Stimulated activated CD4-positive, alpha-beta T cell treated with anti-CD3 and anti-CD28 coated beads, Interleukin-2, amount 100 ng/mL, for 4 hours (primary cell): ENCODE data around the gene NKD1.

Experiments
- DNase-seq: peaks from one replicate; pipeline ENCODE4 v3.0.0-alpha.2; 2020; ENCODE audit warnings: low read depth

Gene NKD1

DNA sequence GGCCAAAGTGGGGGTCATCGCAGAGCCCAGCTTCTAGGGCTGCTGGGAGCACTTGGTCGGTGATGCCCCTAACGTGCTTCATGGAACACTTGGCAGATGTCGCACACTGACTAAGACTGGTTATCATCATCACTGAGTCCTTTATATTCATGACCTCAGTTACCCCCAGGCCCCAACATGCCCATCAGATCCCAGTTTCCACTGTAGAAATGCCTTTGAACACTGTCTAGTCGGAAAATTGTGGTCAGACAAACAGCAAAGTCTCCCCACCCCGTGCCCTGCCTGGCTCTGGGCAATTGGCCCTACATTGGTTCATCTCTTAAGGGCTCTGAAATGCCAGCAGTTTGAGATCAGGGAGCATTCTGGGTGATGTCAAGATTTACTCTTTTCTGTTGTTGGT, 51.3 kb downstream of the NKD1 start:
- DNase-seq, result no peak

DNA sequence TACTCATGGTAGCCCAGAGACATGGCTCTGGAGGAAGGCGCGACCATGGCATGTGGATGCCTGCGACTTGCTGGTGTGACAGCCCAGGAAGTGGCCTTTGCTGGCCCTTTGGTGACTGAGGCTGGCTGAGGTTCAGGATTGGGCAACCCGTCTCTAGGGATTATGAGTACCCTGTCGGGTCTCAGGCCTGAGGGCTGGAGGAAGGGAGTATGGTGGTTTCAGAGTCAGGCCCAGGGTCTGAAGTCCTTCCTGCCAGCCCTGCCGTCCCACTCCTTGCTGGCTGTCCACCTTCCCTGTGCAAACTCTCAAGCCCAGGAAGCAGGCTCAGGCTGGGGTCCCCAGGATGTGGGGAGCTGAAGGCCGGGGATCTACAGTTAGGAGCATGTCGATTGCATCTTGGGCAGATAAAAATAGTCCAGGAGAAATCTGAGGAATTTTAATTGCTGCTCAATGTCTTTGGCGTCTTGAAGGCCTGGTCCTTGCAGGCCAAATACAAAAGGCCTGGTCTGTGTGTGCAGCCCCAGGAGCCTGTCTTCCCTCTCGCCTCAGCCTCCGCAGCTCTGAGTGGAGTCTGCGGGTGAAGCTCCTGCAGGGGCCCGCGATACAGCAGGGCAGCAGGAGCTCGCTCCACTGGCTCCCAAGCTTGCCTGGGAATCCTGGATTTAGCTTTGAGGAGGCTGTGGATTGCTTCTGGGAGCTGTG, 52.5 kb downstream of the NKD1 start:
- DNase-seq, result no peak

DNA sequence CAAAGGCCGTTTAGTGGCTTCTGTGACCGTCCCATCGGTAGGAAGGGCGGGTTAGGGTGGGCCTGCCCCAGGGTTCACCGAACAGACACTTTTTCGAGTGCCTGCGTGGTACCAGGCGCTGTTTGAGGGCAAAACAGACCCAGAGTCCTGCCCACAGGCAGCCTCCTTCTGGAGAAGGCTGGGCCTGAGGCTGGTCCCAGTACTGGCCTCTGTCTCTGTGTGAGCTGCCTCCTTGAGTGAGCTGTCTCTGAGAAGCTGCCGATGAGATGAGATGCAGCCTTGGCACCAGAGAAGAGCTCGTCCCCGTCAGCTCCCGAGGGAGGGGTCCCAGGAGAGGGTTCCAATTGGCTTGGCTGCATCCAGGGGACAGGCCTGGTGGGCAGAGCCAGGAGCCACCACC, 53.1 kb downstream of the NKD1 start:
- no peak for DNase-seq

GRCh38 chr16:50602126-50602525, 53.9 kb downstream of the NKD1 start:
- DNase-seq, result no peak

- no peak for DNase-seq
Measured at GRCh38 chr16:50602531-50603205, 54.5 kb downstream of the NKD1 start.

DNA sequence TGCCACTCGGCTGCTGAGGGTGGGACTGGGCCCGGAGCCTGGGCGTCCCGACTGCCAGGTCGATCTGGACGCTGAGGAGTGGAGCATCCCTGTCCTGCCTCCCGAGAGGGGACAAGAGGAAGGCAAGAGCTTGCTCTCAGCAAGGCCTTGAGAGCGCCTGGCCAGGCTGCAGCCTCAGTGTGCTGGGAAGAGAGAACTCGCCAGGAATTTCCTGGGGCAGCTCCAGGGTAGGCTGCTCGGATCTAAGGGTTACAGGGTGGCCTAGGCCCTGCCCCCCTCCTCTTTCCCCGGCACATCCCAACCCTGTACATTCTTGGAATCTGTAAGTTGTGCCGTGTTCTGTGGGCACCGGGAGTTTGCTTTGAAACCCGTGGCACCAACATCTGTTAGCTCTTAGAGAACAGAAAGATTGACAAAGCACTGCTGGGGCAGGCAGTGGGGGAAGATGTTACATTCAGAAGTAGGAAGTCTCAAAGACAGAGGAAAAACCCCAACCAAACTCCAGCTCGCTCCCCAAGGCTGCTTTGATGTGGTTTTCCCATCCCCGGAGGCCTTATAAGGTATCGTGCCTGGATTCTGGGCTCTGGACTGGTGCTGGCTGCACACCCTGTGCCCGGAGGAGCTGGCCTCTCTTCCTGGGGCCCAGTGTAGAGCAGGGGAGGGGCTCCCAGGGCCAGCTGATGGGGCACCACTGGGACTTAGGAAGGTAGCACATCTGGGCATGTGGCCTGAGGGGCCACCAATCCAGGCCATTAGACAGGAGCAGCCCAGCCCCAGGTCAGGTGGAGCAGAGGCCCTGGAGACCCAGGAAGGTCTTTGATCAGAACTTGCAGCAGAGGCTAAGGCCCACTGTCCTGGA, 55.2 kb downstream of the NKD1 start:
- DNase-seq, result no peak

GRCh38 chr16:50604065-50604418, 55.8 kb downstream of the NKD1 start:
- DNase-seq, result no peak

DNA sequence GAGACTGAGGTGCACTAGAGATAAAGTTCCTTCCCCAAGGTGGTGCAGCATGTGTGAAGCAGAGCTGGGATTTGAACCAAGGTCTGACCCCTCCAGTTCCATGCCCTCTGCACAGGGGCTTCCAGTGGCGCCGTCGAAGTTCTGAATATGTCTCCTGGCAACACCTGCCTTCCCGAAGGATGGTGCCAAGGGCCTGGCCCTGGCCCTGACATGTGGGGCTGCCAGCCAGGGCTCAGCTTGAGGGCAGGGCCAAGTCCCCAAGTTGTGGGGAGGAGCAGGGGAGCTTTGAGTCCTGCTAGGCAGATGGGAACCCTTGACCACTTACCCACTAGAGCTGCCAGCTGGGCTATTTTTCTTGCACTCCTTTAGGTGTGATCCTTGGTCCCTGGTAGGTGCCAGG, 56.4 kb downstream of the NKD1 start:
- no peak for DNase-seq

DNA sequence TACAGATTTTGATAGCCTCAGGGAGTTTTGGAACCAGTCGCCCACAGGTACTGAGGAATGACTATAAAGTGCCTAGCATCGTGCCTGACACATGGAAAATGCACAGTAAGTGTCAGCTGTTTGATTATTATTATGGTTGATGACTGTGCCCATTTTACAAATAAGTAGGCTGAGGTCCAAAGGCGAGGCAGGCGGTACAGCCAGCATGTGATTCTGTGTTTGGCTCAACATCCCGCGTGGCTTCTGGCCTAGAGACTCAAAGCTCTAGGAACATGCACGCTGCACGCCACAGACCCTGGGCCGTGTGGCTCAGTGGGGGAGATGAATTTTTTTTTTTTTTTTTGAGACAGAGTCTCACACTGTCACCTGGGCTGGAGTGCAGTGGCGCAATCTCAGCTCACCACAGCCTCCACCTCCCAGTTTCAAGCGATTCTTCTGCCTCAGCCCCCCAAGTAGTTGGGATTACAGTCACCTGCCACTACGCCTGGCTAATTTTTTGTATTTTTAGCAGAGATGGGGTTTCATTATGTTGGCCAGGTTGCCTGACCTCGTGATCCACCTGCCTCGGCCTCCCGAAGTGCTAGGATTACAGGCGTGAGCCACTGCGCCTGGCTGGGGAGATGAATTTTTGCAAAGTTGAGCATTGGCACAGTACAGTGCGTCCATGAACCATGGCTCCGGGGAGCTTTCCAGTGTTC, 57.7 kb downstream of the NKD1 start:
- no peak for DNase-seq

GRCh38 chr16:50606431-50607050, 58.3 kb downstream of the NKD1 start:
- no peak for DNase-seq

DNA sequence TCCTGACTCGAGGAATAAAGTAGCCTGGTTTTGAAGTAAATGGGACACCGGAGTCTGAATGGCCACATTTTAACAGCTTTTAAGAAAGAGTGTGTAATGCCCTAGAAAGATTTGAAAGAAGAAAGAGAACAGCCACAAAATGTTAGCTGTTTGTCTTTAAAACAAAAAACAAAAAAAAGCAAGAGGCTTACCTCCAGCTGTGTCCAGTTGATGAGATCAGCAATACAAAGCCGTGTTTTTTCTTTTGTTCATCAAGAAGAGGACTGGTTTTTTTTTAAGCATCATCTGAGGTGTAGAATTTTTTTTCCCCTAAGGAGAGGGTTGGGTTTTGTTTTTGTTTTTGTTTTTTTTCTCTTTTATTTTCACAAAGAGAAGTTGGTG, 58.8 kb downstream of the NKD1 start:
- no peak for DNase-seq

- DNase-seq, result no peak
Measured at GRCh38 chr16:50607447-50607846, 59.3 kb downstream of the NKD1 start.

GRCh38 chr16:50607970-50608557, 59.9 kb downstream of the NKD1 start:
- no peak for DNase-seq

DNA sequence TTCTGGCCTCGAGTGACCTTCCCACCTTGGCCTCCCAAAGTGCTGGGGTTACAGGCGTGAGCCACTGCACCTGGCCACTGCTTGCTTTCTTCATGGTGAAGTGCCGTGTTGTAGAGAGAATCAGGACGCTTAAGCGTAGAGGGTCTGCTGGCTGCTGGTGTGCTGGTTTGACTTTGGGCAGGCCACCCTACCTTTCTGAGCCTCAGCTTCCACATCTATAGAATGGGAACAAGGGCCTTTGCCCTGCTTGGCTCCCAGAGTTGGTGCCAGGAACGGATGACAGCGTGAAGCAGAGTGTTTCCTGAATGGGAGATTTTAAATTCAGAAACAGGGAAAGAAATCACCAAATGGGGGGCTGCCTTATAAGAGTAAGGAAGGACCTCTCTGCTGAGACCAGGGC, 60.9 kb downstream of the NKD1 start:
- DNase-seq, result no peak

- DNase-seq, result no peak
Measured at GRCh38 chr16:50609471-50609870, 61.3 kb downstream of the NKD1 start.

DNA sequence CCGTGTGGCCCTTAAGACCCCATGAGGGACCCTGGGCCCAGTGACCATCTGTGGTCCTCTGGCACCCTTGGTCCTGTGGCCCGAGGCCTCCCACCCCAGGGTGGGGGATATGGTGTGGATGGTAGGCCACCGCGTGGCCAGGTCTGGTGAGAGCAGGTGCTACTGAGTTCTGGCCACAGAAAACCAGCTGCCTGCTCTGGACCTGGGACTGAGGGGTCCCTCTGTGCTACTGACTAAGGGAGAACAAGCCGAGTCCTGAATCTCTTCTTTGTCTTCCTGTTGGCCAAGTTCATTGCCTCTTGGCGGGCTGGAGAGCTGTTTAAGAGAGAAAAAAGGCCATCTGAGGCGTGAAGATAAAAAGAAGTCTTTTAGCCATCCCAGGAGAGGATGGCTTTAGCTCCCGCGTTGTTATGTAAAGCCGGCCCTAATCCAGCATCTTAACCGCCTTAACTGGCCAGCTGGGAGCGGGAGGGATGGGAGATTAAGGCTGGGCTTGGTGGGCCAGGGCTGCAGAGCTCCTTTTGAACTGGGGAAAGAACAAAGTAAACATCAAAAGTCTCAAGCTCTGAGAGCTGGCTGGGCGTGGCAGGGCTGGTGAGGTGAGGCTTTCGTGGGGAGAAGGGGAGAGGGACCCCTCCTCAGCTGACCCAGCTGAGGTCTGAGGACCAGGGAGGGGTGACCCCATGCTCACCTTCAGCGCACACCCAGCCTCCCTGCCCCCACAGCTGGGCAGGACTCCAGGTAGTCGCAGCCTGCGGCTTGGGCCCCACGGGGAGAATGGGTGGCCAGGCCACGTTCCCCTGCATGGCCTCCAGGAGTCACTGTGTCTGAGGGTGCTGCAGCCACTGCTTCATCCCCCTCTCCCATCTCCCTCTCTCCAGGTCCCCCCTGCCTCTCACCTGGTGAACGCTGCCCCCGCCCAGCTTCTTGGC, 62.4 kb downstream of the NKD1 start:
- DNase-seq, result no peak

- no peak for DNase-seq
Measured at GRCh38 chr16:50611332-50611934, 63.2 kb downstream of the NKD1 start.

DNA sequence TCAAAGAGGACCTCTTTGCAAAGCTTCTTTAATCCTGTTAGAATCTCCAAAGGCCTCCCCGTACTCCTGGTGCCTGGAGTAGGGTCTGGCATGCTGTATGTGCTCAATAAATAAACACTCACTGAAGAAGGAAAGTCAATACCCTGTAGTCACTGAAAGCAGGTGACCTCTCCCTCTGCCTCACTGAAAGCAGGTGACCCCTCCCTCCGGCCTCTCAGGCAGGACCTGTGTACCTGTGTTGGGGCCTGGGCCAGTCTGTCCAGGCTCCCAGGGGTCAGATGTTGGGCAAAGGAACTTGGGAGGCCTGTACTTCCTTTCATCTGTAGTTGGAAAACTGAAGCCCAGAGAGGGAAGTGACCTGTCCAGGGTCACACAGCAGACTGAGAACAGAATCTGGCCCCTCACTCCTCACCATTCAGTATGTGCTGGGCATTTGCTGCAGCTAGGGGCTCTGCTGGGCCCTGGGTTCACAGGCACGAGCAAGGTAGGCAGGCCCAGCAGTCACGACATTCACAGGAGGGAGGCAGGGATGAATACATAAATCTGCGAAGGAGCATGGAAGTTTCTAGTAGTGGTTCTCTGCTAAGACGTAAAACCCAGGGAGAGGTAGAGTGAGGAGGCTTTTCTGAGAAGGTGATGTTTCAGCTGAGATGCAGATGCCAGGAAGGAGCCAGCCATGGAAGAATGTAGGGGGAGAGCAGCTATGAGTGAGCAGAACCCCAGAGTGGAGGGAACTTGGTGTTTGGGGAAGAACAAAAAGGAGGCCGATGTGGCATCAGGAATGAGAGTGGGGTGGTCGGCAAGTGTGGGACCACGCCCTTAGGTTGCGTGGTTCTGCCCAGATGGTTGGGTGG, 64.0 kb downstream of the NKD1 start:
- no peak for DNase-seq

DNA sequence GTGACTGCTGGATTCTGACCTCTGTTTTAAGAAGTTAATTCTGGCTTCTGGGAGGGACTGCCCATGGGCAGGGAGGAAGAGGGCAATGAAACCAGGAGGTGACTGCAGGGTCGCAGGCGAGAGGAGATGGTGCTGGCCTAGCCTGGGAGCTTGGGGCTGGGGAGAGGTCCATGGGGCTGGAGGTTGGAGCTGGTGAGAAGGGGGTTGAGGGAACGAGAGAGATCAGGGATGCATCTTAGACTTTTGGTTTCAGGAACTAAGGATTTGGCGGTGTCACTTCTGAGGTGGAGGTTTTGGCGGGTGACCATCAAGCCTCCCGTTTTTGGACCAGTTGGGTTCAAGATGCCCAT, 64.6 kb downstream of the NKD1 start:
- DNase-seq, result no peak
